ENCODE results near the gene MLLT1.
"Not testable (repeated sequence)": the region's sequence is repeated elsewhere in the genome, so short reads cannot be mapped to it uniquely, and the experiment has no call there.

MLLT1 gene

DNA sequence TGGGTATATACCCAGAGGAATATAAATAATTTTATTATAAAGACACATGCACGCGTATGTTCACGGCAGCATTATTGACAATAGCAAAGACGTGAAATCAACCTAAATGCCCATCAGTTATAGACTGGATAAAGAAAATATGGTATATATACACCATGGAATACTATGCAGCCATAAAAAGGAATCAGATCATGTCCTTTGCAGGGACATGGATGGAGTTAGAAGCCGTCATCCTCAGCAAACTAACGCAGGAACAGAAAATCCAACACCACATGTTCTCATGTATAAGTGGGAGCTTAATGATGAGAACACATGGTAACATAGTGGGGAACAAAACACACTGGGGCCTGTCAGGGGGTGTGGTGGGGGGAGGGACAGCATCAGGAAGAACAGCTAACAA is 2.6 kb upstream of the MLLT1 start:
- ATAC-seq, H3K27me3 Mint-ChIP-seq, DNase-seq, H3K27ac Mint-ChIP-seq, H3K4me3 Mint-ChIP-seq: not testable (repeated sequence)
- Mint-ChIP-seq H3K4me1 (peaks cover 18% of the 10 kb centered on the region), H3K9me3 (peaks cover under 1 to 14% of the 10 kb centered on the region in 2 donors)

DNA sequence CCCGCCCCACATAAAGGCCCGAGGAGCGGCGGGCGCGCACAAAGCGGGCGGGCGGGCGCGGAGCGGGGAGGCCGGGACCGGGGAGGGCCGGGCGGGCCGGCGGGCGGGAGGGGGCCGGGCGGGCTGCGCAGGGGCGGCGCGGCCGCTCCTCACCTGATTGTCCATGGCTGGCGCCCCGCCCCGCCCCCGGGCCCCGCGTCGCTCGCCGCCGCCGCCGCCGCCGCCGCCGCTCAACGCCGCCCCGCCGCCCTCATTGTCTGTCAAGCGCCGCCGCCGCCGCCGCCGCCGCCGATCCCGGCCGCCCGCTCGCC is 200 bp downstream of the MLLT1 start:
- Mint-ChIP-seq H3K4me1 (peaks cover 46% of the 10 kb centered on the region), H3K4me3 (peak overlapping the region; percentile 55 to 67), H3K9me3 (no peaks in the 10 kb centered on the region), H3K27ac (no peak overlapping the region), H3K27me3 (no peaks in the 10 kb centered on the region)
- DNase-seq (no peak), ATAC-seq (peak; percentile 58)

DNA sequence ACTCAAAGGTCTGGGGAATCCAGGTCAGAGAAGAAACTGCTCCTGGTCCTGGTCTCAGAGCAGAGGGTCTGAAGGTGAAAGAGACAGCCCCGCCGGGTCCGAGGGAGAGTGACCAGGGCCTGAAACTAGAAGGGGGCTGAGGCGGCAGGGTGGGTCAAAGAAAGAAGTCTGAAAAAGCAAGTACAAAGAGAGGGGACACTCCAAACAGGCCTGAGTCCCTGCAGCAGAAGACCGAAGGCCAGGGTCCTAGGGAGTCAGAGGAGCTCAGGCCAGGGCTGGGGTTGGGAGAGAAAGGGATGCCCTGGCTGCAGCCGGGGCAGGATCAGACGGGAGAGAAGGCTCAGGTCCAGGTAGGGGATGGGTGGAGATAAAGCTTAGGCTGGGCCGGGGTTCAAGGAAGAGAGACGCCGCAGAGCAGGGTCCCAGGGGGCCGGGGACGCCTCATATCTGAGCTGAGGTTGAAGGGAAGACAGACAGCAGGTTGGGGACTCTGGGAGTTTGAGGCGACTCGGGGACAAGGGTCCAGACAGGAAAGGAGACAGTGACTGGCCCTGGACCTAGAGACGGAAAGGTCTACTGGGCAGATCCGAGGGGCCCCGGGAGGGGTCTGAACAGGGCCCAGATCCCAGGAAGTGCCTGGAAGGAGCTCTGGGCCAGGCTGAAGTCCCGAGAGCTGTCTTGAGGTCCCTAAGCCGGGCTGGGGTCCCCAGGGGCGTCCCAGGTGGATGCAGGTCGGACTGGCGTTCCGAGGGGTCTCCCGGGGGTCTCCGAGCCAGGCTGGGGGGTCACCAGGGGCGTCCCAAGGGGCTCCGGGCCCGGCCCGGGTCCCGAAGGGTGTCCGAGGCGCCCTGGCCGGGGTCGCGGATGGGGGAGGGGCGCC is 795 bp downstream of the MLLT1 start:
- peak overlapping the region; percentile 90 to 92 for H3K4me3 Mint-ChIP-seq
- ATAC-seq (no peak), DNase-seq (peak in 1 of 2 donors; percentile 24)
- peaks cover 52% of the 10 kb centered on the region for H3K4me1 Mint-ChIP-seq
- H3K27me3 Mint-ChIP-seq, result no peaks in the 10 kb centered on the region
- H3K9me3 Mint-ChIP-seq, result no peaks in the 10 kb centered on the region
- H3K27ac Mint-ChIP-seq, result peak overlapping the region; percentile 94 to 98

DNA sequence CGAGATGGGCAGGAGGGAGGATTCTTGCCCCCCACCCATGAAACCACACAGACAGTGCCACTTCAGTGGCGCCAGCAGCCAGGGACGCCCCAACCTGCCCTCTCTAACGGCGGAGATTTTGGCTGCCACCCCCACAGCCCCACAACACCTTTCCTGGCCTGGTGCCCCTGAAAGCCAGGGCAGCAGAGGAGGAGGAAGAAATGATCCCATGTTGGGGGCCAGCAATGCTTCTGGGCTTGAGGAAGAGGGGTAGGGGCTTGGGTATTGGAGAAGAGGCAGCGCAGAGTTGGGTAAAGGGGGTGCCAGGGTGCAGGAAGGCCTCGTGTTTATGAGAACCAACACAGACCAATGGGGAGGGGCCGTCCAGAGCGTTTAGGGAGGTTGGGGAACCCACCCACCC is 1.7 kb downstream of the MLLT1 start:
- no peaks in the 10 kb centered on the region for H3K27me3 Mint-ChIP-seq
- H3K4me1 Mint-ChIP-seq, result peaks cover 61% of the 10 kb centered on the region
- DNase-seq, result no peak
- H3K4me3 Mint-ChIP-seq, result peak overlapping the region; percentile 90 to 92
- H3K27ac Mint-ChIP-seq, result peak overlapping the region; percentile 94 to 98
- ATAC-seq, result no peak
- H3K9me3 Mint-ChIP-seq, result no peaks in the 10 kb centered on the region

DNA sequence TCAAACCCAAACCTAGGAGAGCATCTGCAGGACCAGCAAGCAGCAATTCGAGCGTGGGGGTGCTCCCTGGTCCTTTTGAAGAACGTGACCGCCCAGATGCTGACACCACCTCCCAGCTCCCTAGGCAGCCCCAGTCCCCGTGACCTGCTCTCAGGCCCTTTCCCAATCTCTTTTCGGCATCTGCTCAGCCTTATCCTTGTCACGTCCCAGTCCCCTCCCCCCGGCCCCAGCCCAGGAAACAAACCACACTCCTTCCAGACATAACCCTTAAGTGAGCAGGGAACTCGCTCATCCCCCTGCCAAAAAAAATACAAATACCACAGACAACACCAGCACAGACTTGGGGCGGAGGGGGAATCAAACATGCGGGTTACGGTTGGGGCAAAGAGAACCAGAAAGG is 3.3 kb downstream of the MLLT1 start:
- no peaks in the 10 kb centered on the region for H3K27me3 Mint-ChIP-seq
- H3K9me3 Mint-ChIP-seq, result no peaks in the 10 kb centered on the region
- DNase-seq, result no peak
- H3K4me1 Mint-ChIP-seq, result peaks cover 74% of the 10 kb centered on the region
- no peak for ATAC-seq
- H3K27ac Mint-ChIP-seq, result peak overlapping the region in 1 of 2 donors; percentile 72
- H3K4me3 Mint-ChIP-seq, result peak overlapping the region in 1 of 2 donors; percentile 13

DNA sequence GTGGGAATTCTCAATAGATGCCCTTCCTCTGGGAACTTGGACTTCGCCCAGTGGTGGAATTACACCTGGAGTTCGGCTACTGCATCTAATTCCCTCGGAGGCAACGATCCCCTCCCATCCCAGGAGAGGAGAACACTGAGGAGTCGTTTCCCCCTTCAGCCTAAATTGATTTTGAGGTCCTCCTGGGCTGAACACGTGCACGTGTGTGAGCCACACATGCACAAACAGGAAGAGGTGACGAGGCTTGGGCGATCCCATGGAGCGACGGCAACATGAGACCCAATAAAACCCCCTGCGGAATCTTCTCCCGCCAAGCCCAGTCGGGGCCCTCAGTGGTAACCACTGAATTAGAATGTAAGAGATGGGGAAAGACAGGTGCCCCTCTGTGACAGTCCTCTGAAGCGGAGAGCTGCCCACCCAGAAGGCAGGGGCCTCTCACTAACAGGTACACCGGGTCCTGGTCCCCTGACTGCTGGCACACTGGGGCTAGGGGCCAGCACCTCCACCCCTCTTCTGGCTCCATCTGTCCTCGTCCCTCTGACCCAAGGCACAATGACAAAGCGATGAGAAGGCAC is 4.5 kb downstream of the MLLT1 start:
- Mint-ChIP-seq H3K4me1 (peaks cover 86% of the 10 kb centered on the region), H3K4me3 (no peak overlapping the region), H3K27ac (no peak overlapping the region), H3K27me3 (no peaks in the 10 kb centered on the region), H3K9me3 (no peaks in the 10 kb centered on the region)
- no peak for DNase-seq
- no peak for ATAC-seq

DNA sequence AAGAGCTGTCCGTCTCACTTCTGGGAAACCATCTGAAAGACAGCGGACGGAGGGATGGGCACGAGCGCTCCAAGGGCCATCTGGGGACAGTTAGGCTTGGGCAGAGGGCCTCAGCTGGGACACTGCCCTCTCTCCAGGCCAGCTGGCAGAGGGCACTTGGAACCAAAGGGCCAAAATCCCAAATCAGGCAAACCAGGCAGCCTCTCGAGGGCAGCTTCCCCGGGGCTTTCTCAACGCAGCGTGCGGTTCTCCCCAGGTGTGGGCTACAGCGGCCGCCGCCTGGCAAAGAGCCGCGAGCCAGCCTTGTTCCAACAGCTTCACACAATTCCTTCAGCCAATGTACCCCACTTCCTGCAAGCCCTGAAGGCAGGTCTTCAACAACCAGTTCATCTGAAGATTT is 5.0 kb downstream of the MLLT1 start:
- no peak for ATAC-seq
- no peaks in the 10 kb centered on the region for H3K27me3 Mint-ChIP-seq
- DNase-seq, result no peak
- H3K9me3 Mint-ChIP-seq, result no peaks in the 10 kb centered on the region
- H3K27ac Mint-ChIP-seq, result no peak overlapping the region
- peaks cover 91% of the 10 kb centered on the region for H3K4me1 Mint-ChIP-seq
- H3K4me3 Mint-ChIP-seq, result no peak overlapping the region

DNA sequence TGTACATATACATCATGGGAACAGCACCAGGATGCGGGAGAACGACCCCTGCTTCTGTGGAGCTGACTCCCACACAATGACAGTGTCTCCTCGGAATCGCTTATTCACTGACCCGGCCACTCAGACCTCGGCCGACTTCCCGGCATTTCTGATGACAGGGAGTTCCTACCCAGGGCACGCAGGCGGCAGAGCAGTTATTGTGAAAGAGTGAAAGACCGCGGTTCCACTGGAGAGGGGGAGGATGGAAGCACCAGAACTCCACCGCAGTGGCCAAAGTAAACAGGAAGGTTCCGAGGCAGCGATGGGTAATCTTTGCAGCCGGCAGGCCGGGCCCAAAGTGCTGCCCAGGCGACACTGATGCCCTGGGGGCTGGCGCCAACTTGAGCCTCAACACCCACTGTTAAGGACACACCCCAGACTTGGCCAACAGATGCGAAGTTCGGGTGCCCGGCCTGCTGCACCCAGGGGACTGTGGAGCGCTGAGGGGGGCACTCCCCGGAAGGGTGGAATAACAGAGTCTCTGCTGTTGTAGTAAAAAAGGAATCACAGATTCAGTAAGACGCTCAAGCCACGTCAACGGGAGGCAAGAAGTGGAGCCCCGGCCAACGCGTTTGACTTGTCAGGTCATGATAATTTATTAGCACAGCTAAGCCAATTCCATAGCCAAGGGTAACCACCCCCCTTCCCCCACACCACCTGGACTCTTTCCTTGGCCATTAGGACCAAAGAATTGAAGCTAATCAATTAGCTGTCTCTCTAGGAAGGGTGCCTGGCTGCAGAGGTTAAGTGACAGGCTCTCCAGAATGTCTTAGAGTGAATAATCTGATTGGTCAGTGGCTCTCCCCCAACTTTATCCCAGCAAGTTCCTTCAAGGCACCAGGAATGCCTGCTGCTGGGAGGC is 5.8 kb downstream of the MLLT1 start:
- DNase-seq (no peak), ATAC-seq (no peak)
- Mint-ChIP-seq H3K4me3 (no peak overlapping the region), H3K9me3 (no peaks in the 10 kb centered on the region), H3K4me1 (peaks cover 97% of the 10 kb centered on the region), H3K27me3 (no peaks in the 10 kb centered on the region), H3K27ac (peak overlapping the region in 1 of 2 donors; percentile 31)

DNA sequence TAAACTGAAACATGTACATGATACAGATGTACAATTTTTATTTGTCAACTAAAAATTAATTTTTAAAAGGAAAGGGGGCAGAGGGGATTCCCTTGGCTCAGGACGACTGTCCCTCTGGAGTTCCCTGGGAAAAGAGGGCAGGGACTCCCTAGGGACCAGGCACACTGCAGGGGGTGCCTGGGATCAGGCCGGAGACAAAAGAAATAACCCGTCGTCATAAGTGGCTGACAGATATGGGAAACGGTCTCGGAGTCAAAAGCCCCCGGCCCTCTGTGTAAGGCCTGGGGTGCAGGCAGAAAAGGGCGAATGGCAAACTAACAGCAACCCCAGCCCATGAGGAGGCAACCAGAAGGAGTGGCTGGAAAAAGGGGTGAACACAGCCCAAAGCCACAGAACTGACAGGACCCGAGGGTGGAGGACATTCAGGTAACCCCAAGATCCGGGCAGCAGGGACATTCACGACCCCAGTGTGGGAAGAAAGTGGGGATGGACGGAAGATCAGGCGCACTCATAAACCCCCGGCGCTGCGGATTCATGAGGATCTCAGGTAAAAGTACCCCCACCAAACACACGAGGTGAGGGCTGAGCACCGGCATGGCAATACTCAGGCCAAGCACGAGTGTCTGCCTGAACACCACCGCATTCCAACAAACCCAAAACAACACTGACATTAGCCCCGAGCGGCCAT is 6.7 kb downstream of the MLLT1 start:
- Mint-ChIP-seq H3K27ac (peak overlapping the region in 1 of 2 donors; percentile 28), H3K9me3 (no peaks in the 10 kb centered on the region), H3K27me3 (no peaks in the 10 kb centered on the region), H3K4me1 (peaks cover 88% of the 10 kb centered on the region), H3K4me3 (no peak overlapping the region)
- ATAC-seq (no peak), DNase-seq (no peak)

DNA sequence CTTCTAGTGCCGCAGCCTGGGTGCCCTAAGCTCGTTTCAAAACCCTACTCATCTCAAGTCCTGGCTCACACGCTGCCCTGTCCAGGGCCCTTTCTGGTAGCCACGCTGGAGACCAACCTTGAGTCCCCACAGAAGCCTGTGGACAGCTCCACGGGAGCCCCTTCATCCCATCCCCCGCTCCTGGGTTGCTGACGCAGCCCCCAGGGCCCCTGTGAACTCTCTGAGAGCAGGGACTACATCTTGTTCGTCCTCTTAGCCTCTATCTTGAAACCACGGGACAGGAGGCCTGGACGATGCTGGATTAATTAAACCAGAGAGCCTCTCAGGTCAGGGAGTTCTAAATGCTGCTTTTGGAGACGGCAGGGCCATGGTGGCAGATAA is 7.4 kb downstream of the MLLT1 start:
- no peaks in the 10 kb centered on the region for H3K27me3 Mint-ChIP-seq
- ATAC-seq (no peak), DNase-seq (no peak)
- H3K4me3 Mint-ChIP-seq, result no peak overlapping the region
- H3K4me1 Mint-ChIP-seq, result peaks cover 82% of the 10 kb centered on the region
- no peaks in the 10 kb centered on the region for H3K9me3 Mint-ChIP-seq
- H3K27ac Mint-ChIP-seq, result peak overlapping the region; percentile 55 to 63

DNA sequence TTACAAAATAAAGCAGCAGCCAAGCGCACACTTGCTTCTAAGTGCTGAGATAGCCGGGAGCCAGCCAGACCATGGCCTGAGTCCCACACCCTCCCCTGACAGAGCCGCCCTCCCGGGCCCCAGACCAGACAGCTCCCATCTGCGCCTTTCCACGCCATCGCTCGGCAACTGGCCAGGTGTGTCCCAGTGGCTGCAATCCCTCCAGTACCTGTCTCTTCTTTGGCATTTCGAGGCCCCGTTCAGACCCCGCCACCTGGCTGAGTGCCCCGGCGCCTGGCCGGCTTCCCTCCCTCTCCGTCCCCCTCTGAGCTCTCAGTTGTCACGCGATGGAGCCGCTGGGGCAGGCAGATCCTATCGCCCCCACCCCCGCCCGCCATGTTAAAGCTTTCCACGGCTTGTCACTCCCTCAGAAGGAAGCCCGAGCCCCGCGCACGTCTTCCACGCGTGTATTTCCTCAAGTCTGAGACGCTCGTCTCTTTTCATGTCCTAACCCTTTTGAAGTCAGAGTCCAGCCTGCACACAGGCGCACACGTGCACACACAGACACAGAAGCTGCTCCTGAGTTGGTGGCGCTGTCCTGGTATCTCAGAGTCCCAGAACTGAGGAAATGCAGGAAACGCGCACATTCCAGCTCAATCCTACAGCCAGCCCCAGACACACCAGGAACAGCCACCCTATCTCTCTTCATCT is 7.9 kb downstream of the MLLT1 start:
- Mint-ChIP-seq H3K27ac (peak overlapping the region in 1 of 2 donors; percentile 63), H3K4me1 (peaks cover 76% of the 10 kb centered on the region), H3K9me3 (no peaks in the 10 kb centered on the region), H3K27me3 (no peaks in the 10 kb centered on the region), H3K4me3 (no peak overlapping the region)
- no peak for ATAC-seq
- no peak for DNase-seq

DNA sequence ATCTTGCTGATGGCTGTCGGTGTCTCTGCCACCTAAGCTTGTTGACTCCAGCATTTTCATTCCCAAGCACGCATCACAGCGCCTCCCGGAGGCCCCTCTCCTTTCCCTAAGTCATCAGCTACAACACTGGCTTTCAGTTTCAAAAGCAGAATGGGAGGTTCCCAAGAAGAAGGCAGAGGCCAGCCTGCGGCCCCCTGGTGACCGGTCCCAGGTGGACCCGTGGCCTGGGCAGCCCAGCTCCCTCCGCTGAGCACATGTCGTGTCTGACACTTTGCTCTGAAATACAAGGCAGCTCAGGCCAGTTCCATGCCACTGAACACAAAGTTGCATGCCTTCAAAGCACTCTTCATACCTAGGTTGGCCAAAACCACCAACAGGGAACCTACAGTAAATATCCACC is 8.5 kb downstream of the MLLT1 start:
- H3K4me1 Mint-ChIP-seq, result peaks cover 70% of the 10 kb centered on the region

DNA sequence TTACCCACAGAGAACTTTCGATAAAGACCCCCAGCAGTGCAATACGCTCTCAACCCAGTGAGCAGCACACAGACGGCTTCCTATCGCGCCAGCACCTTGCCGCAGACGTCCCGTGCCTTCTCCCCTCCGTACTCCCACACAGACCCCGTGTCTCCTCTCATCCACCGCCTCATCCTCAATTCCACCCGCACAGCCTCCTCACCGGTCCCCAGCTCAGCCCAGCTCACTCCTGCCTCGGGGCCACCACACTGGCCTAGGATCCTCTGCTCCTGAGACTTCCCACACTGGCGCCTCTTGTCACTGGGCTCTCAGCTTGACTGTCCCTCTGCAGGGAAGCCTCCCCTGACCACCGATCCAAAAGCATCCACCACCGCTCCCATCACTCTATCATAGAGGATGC is 9.0 kb downstream of the MLLT1 start:
- ATAC-seq (no peak), DNase-seq (no peak)
- Mint-ChIP-seq H3K27ac (no peak overlapping the region), H3K9me3 (no peaks in the 10 kb centered on the region), H3K27me3 (no peaks in the 10 kb centered on the region), H3K4me3 (no peak overlapping the region), H3K4me1 (peaks cover 66% of the 10 kb centered on the region)

More for the DNA sequence above, 8.5 kb downstream of the MLLT1 start:
- H3K9me3 Mint-ChIP-seq, result no peaks in the 10 kb centered on the region
- DNase-seq (no peak), ATAC-seq (no peak)
- no peak overlapping the region for H3K4me3 Mint-ChIP-seq
- no peaks in the 10 kb centered on the region for H3K27me3 Mint-ChIP-seq
- H3K27ac Mint-ChIP-seq, result peak overlapping the region in 1 of 2 donors; percentile 69

DNA sequence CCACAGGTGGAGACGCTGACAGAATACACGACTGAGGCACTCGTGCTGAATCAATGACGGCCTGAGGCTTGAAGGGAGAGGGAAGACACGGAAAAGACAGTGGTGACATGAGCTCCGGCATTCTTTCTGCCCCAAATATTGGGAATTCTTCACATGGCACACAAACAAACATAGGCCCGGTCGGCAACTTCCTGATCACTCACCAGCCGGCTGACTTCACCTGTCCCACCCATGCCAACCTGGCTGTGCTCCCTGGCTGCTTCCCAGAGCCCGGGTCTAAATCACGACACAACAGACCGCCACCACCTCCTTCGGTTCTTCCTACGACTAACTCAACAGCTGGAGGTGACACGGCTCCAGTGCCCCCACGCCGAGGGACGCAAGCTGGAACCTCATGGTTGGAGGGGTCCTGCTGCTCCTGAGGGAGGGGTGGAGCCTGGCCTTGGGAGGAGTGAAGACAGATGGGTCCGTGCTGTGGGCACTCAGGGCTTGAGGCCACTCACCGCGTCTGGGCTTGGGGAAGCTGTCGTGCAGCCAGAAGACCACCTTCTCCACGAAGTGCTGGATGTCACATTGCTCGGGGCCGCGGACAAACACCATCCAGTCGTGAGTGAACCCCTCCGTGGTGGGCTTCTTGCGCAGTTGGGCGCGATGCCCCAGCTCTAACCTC is 9.6 kb downstream of the MLLT1 start:
- ATAC-seq, result no peak
- H3K27ac Mint-ChIP-seq, result no peak overlapping the region
- H3K4me1 Mint-ChIP-seq, result peaks cover 60% of the 10 kb centered on the region

More for the DNA sequence above, 9.6 kb downstream of the MLLT1 start:
- no peak overlapping the region for H3K4me3 Mint-ChIP-seq
- no peaks in the 10 kb centered on the region for H3K27me3 Mint-ChIP-seq
- no peaks in the 10 kb centered on the region for H3K9me3 Mint-ChIP-seq
- DNase-seq, result no peak

Data from stimulated activated naive CD8-positive, alpha-beta T cell treated with anti-CD3 and anti-CD28 coated beads, Interleukin-15, amount 100 ng/mL, for 72 hours (primary cell).